NCI-H446 (cell line): ENCODE results near the gene KANSL1L.
A peak's percentile ranks its signal among the peaks of the same experiment; 100 is the strongest.
"Not testable (repeated sequence)": the region's sequence is repeated elsewhere in the genome, so short reads cannot be mapped to it uniquely, and the experiment has no call there.

ENCODE experiments used
- DNase-seq, 2 experiments: peaks; one replicate each; lab custom pipeline; 2025; lab: John Stamatoyannopoulos, UW

The KANSL1L gene

DNA sequence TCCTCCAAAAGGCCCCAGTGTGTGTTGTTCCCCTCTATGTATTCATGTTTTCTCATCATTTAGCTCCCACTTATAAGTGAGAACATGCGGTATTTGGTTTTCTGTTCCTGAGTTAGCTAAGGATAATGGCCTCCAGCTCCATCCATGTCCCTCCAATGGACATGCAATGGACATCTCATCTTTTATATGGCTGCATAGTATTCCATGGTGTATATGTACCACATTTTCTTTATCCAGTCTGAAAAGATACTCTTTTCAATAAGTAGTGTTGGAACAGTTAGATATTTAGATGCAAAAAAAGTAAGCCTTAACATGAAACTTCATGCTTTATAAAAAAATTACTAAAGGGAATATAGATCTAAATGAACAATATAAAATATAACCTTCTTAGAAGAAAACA lies 5.9 kb upstream of the KANSL1L start:
- DNase-seq = not testable (repeated sequence)

DNA sequence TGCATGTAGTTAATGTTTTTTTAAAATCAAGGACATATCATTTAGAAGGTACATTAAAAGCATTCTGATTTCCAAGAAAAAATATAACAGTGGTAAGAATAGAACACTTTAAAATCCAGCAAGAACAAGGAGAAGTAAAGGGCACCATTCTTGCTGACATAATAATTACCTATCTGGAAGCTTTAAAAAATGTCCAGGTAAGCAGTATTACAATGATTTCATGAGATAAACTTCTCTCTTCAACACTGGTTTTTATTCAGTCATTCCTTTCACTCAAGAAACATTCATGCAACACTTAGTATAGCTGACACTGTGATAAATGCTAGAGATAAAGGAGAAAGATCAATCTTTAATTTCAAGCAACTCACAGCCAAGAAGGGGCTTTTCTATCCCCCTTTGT lies 2.9 kb upstream of the KANSL1L start:
- DNase-seq = no peak

DNA sequence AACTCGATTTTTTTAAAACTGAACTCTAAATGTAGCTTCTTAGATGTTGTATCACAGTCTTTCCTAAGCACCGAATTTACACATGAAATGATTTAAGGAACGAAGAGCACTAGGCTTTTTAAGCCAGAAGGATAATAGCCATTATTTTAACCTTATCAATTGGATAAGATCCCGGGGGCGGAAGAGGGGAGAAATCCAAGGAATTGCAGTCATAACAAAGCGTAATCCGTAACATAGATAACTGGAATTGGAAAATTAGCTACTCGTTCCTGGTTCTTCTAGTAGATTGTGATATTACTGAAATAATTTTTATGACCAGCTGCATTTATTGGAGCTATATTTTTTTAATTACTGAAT lies 988 bp upstream of the KANSL1L start:
- DNase-seq = no peak

DNA sequence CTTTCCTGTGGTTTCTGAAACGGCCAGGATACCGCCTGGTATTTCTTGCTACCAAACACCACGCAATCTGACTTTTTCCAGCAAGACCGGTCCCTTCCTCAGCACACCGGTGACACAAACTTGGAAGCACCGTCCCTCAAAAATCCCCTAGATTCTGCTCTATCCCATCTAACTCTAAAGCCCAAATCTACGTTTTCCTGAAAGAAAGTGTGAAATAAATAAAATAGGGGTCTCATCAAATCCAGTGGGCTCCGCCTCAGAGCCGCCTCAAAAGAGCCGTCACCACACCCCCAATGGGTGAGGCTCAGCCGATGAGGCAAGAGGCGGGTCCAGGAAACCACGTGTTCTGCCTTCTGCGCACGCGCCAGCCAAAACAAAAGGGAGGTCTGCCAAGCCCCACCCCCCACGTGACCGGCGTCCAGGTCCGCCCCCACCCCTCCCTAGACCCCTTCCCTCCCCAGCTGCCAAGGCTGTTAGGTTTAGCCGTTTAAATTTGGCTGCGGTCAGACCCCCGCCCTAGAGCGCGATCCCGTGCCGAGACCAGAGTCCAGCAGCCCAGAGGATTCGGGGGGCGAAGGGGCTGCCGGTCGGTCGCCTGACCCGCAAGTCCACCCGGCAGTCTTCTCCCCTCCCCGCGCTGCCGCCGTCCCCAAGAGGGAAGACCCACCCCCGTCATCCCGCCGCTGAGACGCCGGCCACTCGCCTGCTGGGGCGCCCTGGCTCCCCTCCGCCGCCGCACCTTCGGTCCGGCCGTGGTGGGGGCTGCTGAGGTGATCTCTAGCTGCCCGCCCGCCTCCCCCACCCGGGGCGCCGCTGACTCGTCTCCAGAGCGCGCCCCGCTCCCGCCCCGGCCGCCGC lies 534 bp downstream of the KANSL1L start:
- peak; percentile 84 to 96 for DNase-seq

DNA sequence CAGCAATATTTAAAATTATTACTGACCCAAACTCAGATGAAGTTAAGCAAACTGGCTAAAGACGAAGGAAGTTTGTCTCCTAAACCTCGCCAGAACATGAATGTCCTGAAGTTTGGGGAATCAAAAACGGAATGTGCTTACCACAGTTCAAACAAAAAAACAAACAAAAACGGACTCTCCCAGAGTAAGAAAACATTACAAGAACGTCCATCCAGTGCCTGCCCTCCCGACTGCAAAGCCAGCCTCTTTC lies 1.1 kb downstream of the KANSL1L start:
- DNase-seq = no peak

DNA sequence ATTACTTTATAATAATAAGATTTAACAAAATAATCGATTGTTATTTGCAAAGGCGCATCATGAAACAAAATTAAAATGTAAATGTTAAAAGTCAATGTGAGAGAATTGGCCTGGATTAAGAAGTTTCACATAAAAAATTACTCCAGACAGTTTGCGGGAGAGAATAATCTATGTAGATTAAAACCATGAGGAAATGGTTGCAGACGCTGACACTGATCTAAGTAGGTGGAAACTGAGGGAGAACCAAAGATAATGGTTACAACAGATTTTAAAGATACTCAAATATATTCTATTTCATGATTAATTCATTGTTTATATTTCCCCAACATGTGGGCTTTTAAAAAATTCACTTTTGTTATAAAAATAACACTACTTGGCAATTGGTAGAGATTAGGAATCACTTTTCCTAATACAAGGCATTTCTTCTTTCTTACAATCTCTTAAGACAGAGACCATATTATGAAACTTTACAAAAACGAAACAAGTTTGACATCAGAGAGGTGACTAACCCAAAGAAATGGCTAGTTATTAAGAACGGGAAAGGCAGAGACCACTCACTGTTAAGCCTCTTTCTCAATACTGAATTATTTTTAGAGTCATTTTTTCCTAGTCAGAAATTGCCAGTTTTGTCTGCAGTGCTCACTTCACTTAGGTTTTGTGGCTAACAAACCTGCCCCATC lies 1.6 kb downstream of the KANSL1L start:
- no peak for DNase-seq

DNA sequence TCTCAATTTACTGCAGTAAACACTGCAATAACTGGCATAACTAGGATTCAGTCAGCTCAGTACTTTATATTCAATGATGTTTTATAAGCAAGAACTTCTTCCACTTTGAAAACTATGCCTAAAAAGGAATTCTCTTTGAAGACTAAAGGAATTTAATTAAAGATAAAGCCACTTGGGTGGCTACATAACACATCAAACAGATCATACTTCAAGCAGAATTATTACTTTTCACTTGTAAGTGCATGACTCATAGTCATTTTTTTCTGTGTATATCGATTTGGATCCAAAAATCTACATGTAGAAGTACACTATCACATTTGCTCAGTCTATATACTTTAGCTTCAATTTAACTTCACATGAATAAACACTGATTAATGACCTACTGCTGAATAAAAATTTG lies 4.0 kb downstream of the KANSL1L start:
- no peak for DNase-seq

DNA sequence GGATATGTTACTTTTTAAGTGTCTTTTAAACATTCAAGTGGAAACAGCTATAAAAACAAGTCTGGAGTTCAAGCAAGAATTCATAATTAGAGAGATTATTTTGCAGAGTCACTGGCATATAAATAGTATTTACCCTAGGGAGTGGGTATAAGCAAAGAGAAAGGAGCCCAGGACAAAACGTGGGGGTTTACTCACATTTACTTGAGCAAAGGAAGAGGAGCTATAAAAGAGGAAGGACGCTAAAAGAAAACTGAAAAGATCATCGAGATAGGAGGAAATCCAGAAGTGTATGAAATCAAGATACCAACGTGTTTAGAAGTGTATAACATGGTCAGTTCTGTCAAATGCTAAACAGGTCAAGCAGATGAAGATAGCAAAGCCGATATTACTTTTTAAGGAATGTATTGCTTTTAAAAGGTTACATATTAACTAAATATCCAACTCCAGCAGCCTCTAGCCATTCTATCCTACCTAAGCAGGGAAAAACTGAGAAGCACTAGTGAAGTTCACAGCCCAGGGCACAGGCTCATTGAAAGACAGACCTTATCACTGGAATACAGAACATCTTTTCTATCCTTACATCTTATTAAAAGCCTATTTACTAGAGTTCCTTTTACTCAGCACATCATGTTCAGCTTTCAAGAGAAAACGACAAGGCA lies 8.6 kb downstream of the KANSL1L start:
- DNase-seq = no peak

DNA sequence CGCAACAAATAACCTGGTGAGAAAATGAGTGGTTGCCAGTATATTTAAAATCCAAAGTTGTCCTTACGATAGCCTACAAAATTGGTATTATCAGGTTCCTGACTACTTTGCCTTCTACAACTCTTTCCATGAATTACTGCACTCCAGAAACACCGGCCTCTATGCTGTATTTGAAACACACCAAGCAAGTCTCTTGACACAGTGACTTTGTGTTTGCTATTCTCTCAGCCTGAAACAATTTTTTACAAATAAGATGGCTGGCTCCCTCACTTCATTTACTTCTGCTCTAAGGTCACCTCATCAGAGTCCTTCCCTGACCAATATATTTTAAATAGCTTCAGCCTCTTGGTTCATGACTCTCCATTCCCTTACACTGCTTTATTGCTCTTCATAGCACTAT lies 12.2 kb downstream of the KANSL1L start:
- DNase-seq = no peak

DNA sequence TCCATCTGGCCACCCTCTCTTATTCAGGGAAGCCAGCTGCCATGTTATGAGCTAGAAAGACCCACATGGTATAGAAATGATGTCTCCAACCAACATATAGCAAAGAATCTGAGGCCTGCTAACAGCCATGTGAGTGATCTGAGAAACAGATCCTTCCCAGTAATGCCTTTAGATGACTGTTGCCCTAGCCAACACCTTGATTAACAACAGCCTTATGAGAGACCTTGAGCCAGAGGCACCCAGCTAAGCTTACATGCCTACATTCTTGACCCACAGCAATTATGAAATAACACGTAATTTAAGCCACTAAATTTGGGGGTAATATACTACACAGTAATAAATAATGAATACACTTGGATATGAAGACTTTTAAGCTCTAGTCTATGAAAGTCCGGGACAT lies 13.0 kb downstream of the KANSL1L start:
- no peak for DNase-seq

DNA sequence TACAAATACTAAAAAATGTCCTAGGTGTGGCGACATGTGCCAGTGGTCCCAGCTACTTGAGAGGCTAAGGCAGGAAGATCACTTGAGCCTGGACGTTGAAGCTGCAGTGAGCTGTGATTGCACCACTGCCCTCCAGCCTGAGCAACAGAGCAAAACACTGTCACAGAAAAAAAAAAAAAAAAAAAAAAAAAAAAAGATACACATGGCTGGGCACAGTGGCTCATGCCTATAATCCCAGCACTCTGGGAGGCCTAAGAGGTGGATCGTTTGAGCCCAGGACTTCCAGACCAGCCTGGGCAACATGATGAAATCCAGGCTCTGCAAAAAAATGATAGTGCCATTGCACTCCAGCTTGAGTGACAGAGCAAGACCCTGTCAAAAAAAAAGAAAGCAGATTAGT lies 13.7 kb downstream of the KANSL1L start:
- DNase-seq = no peak

DNA sequence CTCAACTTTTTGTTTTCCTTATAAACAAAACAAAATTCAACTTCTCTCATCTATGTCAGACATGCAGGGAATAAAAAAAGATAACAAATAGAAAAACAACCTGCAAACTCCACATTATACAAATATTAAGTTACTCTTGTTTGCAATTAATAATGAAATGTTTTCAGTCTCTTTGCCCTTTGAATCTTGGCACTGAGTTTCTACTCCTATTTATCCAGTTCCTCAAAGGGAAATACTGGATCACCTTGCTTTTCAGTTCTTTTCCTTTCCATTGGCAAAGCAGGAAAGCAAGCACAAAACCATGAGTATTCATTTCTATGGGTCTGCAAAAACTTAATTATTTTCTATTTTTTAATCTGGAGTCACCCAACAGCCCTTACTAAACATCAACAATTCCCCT lies 23.6 kb downstream of the KANSL1L start:
- DNase-seq = no peak

DNA sequence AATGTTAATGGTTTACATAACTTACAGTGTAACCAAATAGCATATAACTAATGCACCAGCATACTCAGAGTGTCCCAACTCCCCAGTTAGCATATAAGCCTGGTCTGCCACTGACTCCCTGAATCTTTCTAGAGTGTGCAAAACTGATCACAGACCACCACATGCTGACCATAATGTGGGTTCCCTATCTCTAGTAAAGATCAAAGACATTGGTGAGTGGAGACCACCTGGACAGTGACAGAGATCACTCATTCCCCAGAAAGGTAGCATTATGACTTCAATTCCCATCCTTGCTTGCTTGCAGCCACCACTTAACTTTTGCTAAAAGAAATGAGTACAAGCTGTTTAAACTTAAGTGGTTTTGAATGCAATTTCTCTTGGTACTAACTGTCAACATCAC lies 39.0 kb downstream of the KANSL1L start:
- DNase-seq = no peak

DNA sequence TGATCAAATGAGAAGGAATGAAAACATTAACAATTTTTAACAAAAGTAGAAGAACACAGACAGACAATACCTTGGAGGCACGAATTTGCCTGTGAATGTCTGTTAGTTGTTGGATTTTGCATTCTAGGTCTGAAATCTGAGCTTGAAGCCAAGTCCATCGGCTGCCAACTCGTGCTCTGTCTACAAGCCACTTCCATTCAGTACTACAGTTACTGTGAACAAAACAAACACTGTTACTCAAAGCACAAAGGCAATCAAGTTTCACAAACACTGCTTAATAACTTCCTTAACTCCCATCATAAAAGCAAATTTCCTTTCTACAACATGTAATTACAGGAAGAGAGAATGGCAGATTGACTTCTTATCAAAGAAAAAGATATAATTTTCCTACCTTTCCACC lies 42.2 kb downstream of the KANSL1L start:
- DNase-seq = no peak

DNA sequence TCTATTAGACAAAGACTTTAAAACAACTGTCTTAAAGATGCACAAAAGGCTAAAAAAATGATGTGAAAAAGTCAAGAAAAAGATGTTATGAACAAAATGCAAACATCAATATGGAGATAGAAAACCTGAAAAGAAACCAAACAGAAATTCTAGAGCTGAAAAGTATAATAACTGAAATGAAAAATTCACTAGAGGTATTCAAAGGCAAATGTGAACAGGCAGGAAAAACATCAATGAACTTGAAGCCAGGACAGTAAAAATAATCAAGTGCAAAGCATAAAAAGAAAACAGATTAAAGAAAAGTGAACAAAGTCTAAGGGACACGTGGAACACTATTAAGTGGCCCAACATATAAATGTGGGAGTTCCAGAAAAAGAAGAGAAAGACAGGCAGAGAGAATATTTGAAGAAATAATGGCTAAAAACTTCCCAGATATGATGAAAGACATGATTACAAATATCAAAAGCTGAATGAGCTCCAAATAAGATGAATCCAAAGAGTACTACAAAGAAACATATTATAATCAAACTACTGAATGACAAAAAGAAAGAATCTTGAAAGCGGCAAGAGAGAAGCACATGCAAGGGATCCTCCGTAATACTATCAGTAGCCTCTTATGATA lies 57.5 kb downstream of the KANSL1L start:
- no peak for DNase-seq

DNA sequence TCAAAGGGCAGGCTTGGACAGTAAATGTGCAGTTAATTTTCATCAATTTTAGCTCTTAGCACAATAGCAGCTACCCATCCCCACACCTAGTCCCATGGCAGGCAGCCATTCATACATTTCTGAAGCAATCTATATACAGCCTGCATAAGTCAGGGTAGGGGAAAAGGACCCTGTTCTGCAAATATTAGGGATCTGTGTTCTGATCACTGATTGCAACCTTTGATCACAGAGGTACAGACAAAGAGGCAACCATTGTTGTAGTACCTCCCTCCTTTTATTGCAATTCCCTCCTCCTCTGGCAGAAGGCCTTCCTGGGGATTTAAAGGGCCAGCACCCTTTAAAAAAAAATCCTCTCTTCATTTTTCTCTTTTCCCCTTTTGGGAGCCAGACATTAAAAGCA lies 58.3 kb downstream of the KANSL1L start:
- no peak for DNase-seq

DNA sequence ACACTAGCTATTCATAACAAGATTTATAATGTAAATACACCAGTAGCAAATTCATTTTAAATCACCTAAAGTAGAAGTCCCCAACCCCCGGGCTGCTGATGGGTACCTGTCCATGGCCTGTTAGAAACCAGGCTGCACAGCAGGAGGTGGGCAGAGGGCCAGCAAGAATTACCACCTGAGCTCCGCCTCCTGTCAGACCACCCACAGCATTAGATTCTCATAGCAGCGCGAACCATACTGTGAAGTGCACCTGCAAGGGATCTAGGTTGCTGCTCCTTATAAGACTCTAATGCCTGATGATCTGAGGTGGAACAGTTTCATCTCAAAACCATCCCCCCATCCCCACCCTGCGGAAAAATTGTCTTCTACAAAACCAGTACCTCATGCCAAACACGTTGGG lies 71.3 kb downstream of the KANSL1L start:
- no peak for DNase-seq

DNA sequence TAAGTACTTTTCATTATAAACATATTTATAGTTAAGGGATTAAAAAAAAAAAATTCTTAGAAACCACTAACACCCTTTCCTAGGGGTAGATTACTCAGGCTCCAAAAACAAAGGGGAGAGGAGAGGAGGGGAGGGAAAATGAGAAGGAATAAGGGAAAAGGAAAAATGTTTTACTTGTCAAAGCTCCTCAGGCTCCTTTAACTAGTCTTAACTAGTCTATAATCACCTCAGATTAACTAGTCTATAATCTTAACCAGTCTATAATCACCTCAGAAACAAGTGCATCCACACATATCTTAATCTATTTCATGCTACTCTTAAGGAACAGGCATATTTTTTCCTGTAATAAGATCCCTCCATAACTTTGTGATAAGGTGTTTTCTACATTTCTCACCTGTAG lies 76.4 kb downstream of the KANSL1L start:
- DNase-seq = no peak

DNA sequence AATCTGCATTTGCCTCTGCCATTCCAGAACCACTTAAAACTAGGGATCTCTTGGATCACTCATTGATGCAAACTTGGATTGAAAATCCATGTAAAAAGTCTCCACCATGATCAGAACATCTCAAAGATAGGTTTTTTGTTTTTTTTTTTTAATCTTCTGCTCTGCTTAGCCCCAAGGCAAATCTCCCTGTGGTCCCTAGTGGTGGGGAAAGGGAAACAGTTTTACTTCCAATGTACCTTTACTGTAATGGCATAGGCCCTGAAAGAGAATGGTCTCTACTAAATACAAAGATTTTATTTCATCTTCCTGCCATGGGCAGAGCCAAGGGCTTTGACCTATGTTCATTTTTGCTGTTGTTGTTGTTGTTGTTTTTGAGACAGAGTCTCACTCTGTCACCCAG lies 78.4 kb downstream of the KANSL1L start:
- no peak for DNase-seq

DNA sequence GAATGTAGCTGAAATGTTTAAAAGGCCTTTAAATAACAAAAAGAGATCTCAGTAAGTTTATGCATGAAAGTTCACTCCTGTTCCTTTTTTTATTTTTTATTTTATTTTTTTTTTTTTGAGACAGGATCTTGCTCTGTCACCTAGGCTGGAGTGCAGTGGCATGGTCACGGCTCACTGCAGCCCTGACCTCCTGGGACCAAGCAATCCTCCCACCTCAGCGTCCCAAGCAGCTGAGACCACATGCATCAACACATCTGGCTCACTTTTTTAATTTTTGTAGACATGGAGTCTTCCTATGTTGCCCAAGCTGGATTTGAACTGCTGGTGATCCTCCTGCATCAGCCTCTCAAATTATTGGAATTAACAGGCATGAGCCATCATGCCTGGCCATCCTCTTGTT lies 84.3 kb downstream of the KANSL1L start:
- no peak for DNase-seq

DNA sequence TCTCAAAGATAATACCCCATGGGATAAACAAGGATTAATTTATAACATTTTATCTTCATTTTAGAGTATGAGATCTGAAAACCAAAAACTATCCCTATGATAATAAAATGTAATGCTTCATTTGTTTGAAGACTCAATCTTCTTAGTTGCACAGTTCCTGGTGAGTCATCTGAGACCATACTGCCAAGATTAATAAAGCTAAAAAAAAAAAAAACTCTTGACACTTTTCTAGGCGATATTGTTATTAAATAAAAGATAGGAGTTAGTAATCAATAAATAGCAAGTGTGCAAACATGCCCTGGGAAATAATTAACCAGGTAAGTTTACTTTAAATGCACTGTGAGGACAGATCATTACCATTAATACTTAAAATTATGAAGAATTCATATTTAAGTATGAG lies 84.9 kb downstream of the KANSL1L start:
- DNase-seq = no peak

DNA sequence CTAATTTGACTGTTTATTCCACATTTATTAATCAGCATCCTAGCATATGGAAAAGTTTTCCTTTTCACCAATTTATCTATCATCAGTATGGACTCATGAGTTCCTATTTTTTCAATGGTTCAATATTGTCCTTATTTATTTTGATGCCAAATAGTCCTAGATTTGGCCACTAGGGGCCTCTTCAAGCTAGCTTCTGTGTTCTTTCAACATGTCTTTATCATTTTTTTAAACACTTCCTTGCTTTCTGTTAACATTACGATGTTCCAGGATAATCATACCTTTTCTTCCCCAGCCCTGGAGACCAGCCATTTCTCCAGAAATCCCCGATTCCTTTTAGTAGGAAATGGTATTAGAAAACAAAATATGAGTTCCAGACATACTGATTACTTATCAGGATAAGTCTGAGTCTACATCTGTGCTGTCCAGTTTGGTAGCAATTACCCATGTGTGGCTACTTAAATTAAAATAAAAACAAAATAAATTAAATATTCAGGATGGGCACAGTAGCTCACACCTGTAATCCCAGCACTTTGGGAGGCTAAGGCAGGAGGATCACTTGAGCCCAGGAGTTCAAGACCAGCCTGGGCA lies 98.2 kb downstream of the KANSL1L start:
- peak; percentile 35 to 37 for DNase-seq

DNA sequence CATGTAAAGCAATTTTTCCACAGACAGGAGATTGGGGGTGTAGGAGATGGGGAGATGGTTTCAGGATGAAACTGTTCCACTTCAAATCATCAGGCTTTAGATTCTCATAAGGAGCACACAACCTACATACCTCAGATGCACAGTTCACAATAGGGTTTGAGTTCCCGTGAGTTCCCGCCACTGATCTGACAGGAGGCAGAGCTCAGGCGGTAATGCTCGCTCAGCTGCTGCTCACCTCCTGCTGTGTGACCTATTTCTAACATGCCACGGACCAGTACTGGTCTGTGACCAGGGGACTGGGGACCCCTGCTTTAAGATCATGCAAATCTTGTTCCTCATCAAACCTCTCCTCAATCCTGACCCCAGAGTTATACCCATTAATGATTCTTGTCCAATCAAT lies 98.7 kb downstream of the KANSL1L start:
- no peak for DNase-seq
